Right ventricle myocardium superior (tissue), 1 donor: ENCODE results near the gene DEPDC1B. TPM values are rescaled to one million over a fixed set of nuclear protein-coding genes. Genes with fewer than 3 reads are reported as not detected.
"Not testable (repeated sequence)": the region's sequence is repeated elsewhere in the genome, so short reads cannot be mapped to it uniquely, and the experiment has no call there.

Experiments
- ATAC-seq: fragments of 200-7000 bp; cut with Tn5 transposase; one replicate; pipeline ENCODE4 v1.9.1; 2020; ENCODE audit warnings: mild to moderate bottlenecking; ENCODE audit not compliant: poor library complexity
- DNase-seq: peaks from one replicate; pipeline ENCODE4 v3.0.0-alpha.2; 2020
- intact Hi-C: fragments of 100-400 bp; cut with DNase I; formaldehyde crosslinking; loops from one replicate; pipeline ENCODE4 v1.11.2; 2022
- long read RNA-seq: library from polyadenylated mRNA; unstranded; transcript quantifications from one replicate; pipeline ENCODE4 v2.0.0, GENCODE V29; 2021
- total RNA-seq: library from RNA; stranded (reverse); fragmentation: NEBNext Ultra II Directional; extraction: Animal tissue kit (Norgen Biotek cat#: 25700); gene quantifications from one replicate; pipeline ENCODE4 v1.2.1, GENCODE V29; 2021
- donor health status: DM: no; HTN: yes; CAD: no; lungs with severe emphysema.

Gene DEPDC1B
- 0.27 TPM for total RNA-seq
- long read RNA-seq, result 0 reads

GRCh38 chr5:60699609-60700415 lies at the start of gene DEPDC1B:
DEPDC1B (minus strand) TSS chr5:60700166; CDS start chr5:60700093, 73 bp downstream.
- ATAC-seq, result peak; percentile 100
- intact Hi-C loops, result no loop called here
- DNase-seq, result peak; percentile 90

- no peak for ATAC-seq
- intact Hi-C loops, result no loop called here
Measured at GRCh38 chr5:60744682-60745081, 44.7 kb upstream of the DEPDC1B start.

GRCh38 chr5:60743511-60744314 lies 43.7 kb upstream of the DEPDC1B start:
- ATAC-seq, result no peak
- no peak for DNase-seq
- intact Hi-C loops, result no loop called here

More at GRCh38 chr5:60744682-60745081, 44.7 kb upstream of the DEPDC1B start:
- no peak for DNase-seq

GRCh38 chr5:60740322-60740721 lies 40.4 kb upstream of the DEPDC1B start:
- ATAC-seq (no peak), DNase-seq (no peak)
- intact Hi-C loops, result no loop called here

GRCh38 chr5:60738933-60739332 lies 39.0 kb upstream of the DEPDC1B start:
- ATAC-seq, result no peak
- intact Hi-C loops, result no loop called here

GRCh38 chr5:60738461-60738860 lies 38.5 kb upstream of the DEPDC1B start:
- no peak for DNase-seq
- intact Hi-C loops, result no loop called here
- ATAC-seq, result no peak

More at GRCh38 chr5:60738933-60739332, 39.0 kb upstream of the DEPDC1B start:
- no peak for DNase-seq

- intact Hi-C loops, ATAC-seq, DNase-seq: not testable (repeated sequence)
Measured at GRCh38 chr5:60730858-60731257, 30.9 kb upstream of the DEPDC1B start.

GRCh38 chr5:60727033-60727679 lies 27.2 kb upstream of the DEPDC1B start:
- intact Hi-C loops, result no loop called here
- ATAC-seq (no peak), DNase-seq (no peak)

- no peak for ATAC-seq
- intact Hi-C loops, result no loop called here
- DNase-seq, result no peak
Measured at GRCh38 chr5:60724126-60724525, 24.2 kb upstream of the DEPDC1B start.

- intact Hi-C loops, result no loop called here
- DNase-seq (no peak), ATAC-seq (no peak)
Measured at GRCh38 chr5:60722416-60722815, 22.4 kb upstream of the DEPDC1B start.

- no peak for DNase-seq
- intact Hi-C loops, result no loop called here
- ATAC-seq, result no peak
Measured at GRCh38 chr5:60719329-60719728, 19.4 kb upstream of the DEPDC1B start.

- DNase-seq (no peak), ATAC-seq (no peak)
- intact Hi-C loops, result no loop called here
Measured at GRCh38 chr5:60718166-60718892, 18.4 kb upstream of the DEPDC1B start.

GRCh38 chr5:60715201-60715928 lies 15.4 kb upstream of the DEPDC1B start:
- ATAC-seq, DNase-seq, intact Hi-C loops: not testable (repeated sequence)

- DNase-seq, result no peak
- intact Hi-C loops, result no loop called here
- ATAC-seq, result no peak
Measured at GRCh38 chr5:60712950-60713349, 13.0 kb upstream of the DEPDC1B start.

- intact Hi-C loops, ATAC-seq, DNase-seq: not testable (repeated sequence)
Measured at GRCh38 chr5:60711892-60712291, 11.9 kb upstream of the DEPDC1B start.

GRCh38 chr5:60710362-60710761 lies 10.4 kb upstream of the DEPDC1B start:
- DNase-seq (no peak), ATAC-seq (no peak)
- intact Hi-C loops, result no loop called here

- no peak for DNase-seq
- intact Hi-C loops, result no loop called here
- ATAC-seq, result no peak
Measured at GRCh38 chr5:60705144-60705543, 5.2 kb upstream of the DEPDC1B start.

- ATAC-seq (no peak), DNase-seq (no peak)
- intact Hi-C loops, result no loop called here
Measured at GRCh38 chr5:60703944-60704343, 4.0 kb upstream of the DEPDC1B start.
